Esophagus squamous epithelium (tissue), 5 donors: ENCODE measurements around the gene RIC8A. TPM values are rescaled to one million over a fixed set of nuclear protein-coding genes. Genes with fewer than 3 reads are reported as not detected.

Source experiments
- DNase-seq: peaks from one replicate; lab custom pipeline; 2025; lab: John Stamatoyannopoulos, UW
- H3K27ac ChIP-seq, 4 donors: fragments of 200-600 bp; sonication (generic); one replicate each; pipeline ENCODE4 v1.5.1; 2016 to 2019; ENCODE audit warnings: mild to moderate bottlenecking in 1 of 4
- H3K27me3 ChIP-seq, 4 donors: fragments of 200-600 bp; sonication (generic); 1 replicate in 3 of 4; 2 replicates in 1 of 4; pipeline versions ENCODE4 v1.5.1 to v1.6.0; 2017 to 2021; ENCODE audit warnings: antibody characterized with exemption in 1 of 4
- H3K36me3 ChIP-seq, 3 donors: fragments of 200-600 bp; sonication (generic); one replicate each; pipeline ENCODE4 v1.5.1; 2016 to 2019
- H3K4me1 ChIP-seq, 3 donors: fragments of 200-600 bp; sonication (generic); one replicate each; pipeline ENCODE4 v1.5.1; 2017 to 2019
- H3K4me3 ChIP-seq, 4 donors: fragments of 200-600 bp; sonication (generic); 1 replicate in 3 of 4; 2 replicates in 1 of 4; pipeline ENCODE4 v1.5.1; 2016 to 2019; ENCODE audit warnings: mild to moderate bottlenecking in 2 of 4, moderate library complexity in 1 of 4
- H3K9me3 ChIP-seq, 3 donors: fragments of 200-600 bp; sonication (generic); one replicate each; pipeline ENCODE4 v1.5.1; 2016 to 2019
- CTCF ChIP-seq, 6 experiments: fragments of 450-650 bp in 4 of 6; fragments of 200-600 bp in 2 of 6; sonication (generic) in 2 of 6; IDR thresholded peaks; one replicate each; pipeline ENCODE4 v1.5.1; 2016 to 2019; ENCODE audit warnings: antibody characterized with exemption in 6 of 6, mild to moderate bottlenecking in 4 of 6, moderate library complexity in 4 of 6
- POLR2A ChIP-seq, 4 donors: fragments of 450-650 bp; IDR thresholded peaks; one replicate each; pipeline ENCODE4 v1.6.1; 2017; ENCODE audit warnings: antibody characterized with exemption in 4 of 4, mild to moderate bottlenecking in 4 of 4, moderate library complexity in 3 of 4
- WGBS, 2 donors: methylation state at CpG; one replicate each; pipeline ENCODE4 v1.1.5; 2018; 5-methylcytosine and 5-hydroxymethylcytosine counted together
- intact Hi-C: fragments of 100-400 bp; cut with DNase I; formaldehyde crosslinking; loops from one replicate; pipeline ENCODE4 v1.15.0; 2022
- total RNA-seq, 4 donors: library from RNA; depleted of rRNA; stranded (reverse); fragments of >200 nt; gene quantifications; one replicate each; pipeline ENCODE4 v1.1.0, GENCODE V29; 2016
- donor health status: DM: yes; HTN: yes; CAD: no.

RIC8A gene
- total RNA-seq, 4 donors from 2014 or later: 48.3 to 71.1 (median 60.2) TPM

GRCh38 chr11:199782-200181 lies 7.7 kb upstream of the RIC8A start:
- TF ChIP-seq POLR2A (IDR thresholded peaks at IDR 0.05) (no peak), CTCF (IDR thresholded peaks at IDR 0.05) (no peak)
- no peak for DNase-seq
- no peaks in the 10 kb centered on the region for H3K27me3 ChIP-seq
- peaks cover 0 to 24% (median 0%) of the 10 kb centered on the region in 3 donors for H3K4me1 ChIP-seq
- intact Hi-C loops: no loop called here
- H3K27ac ChIP-seq: no peak overlapping the region
- H3K9me3 ChIP-seq: no peaks in the 10 kb centered on the region
- 36 to 74% methylated on average over 8 of the region's 8 CpGs for WGBS, 2 donors
- H3K4me3 ChIP-seq: no peak overlapping the region
- H3K36me3 ChIP-seq: peaks cover 0 to 45% (median 12%) of the 10 kb centered on the region in 3 donors

- H3K4me3 ChIP-seq: no peak overlapping the region
- no peaks in the 10 kb centered on the region for H3K27me3 ChIP-seq
- no peaks in the 10 kb centered on the region for H3K9me3 ChIP-seq
- H3K4me1 ChIP-seq: peaks cover 2 to 30% (median 5%) of the 10 kb centered on the region in 3 donors
- DNase-seq: no peak
- TF ChIP-seq CTCF (IDR thresholded peaks at IDR 0.05) (no peak), POLR2A (IDR thresholded peaks at IDR 0.05) (no peak)
- no peak overlapping the region for H3K27ac ChIP-seq
- intact Hi-C loops: no loop called here
- 81 to 85% methylated on average over 4 to 13 of the region's 13 CpGs for WGBS, 2 donors
- peaks cover 0 to 51% (median 18%) of the 10 kb centered on the region in 3 donors for H3K36me3 ChIP-seq
These were observed 7.1 kb upstream of the RIC8A start for GRCh38 chr11:200224-201003.

- H3K36me3 ChIP-seq: peaks cover 0 to 56% (median 18%) of the 10 kb centered on the region in 3 donors
- no peak overlapping the region for H3K27ac ChIP-seq
- DNase-seq: no peak
- H3K27me3 ChIP-seq: no peaks in the 10 kb centered on the region
- peaks cover 12 to 44% (median 15%) of the 10 kb centered on the region in 3 donors for H3K4me1 ChIP-seq
- intact Hi-C loops: no loop called here
- H3K9me3 ChIP-seq: no peaks in the 10 kb centered on the region
- no peak for TF ChIP-seq CTCF (IDR thresholded peaks at IDR 0.05)
- no peak for TF ChIP-seq POLR2A (IDR thresholded peaks at IDR 0.05)
- WGBS, 2 donors: 67 to 73% methylated on average over 15 of the region's 15 CpGs
- no peak overlapping the region for H3K4me3 ChIP-seq
These were observed 5.5 kb upstream of the RIC8A start for GRCh38 chr11:201966-202365.

- TF ChIP-seq CTCF (IDR thresholded peaks at IDR 0.05) (no peak), POLR2A (IDR thresholded peaks at IDR 0.05) (no peak)
- intact Hi-C loops: no loop called here
- no peak for DNase-seq
- peak overlapping the region in 1 of 4 donors; percentile 21 for H3K27ac ChIP-seq
- peaks cover 12 to 44% (median 15%) of the 10 kb centered on the region in 3 donors for H3K4me1 ChIP-seq
- no peaks in the 10 kb centered on the region for H3K9me3 ChIP-seq
- no peak overlapping the region for H3K4me3 ChIP-seq
- H3K27me3 ChIP-seq: no peaks in the 10 kb centered on the region
- 67 to 81% methylated on average over 6 to 8 of the region's 8 CpGs for WGBS, 2 donors
- H3K36me3 ChIP-seq: peaks cover 0 to 56% (median 18%) of the 10 kb centered on the region in 3 donors
These were observed 5.0 kb upstream of the RIC8A start for GRCh38 chr11:202490-202889.
